ENCODE data around the gene NAV1. TPM values are rescaled to one million over a fixed set of nuclear protein-coding genes. Genes with fewer than 3 reads are reported as not detected.

The NAV1 gene
- polyA plus RNA-seq, 2 of the 4 experiments (the other 2 are of a cell fraction): 3.7 to 8.4 TPM

DNA sequence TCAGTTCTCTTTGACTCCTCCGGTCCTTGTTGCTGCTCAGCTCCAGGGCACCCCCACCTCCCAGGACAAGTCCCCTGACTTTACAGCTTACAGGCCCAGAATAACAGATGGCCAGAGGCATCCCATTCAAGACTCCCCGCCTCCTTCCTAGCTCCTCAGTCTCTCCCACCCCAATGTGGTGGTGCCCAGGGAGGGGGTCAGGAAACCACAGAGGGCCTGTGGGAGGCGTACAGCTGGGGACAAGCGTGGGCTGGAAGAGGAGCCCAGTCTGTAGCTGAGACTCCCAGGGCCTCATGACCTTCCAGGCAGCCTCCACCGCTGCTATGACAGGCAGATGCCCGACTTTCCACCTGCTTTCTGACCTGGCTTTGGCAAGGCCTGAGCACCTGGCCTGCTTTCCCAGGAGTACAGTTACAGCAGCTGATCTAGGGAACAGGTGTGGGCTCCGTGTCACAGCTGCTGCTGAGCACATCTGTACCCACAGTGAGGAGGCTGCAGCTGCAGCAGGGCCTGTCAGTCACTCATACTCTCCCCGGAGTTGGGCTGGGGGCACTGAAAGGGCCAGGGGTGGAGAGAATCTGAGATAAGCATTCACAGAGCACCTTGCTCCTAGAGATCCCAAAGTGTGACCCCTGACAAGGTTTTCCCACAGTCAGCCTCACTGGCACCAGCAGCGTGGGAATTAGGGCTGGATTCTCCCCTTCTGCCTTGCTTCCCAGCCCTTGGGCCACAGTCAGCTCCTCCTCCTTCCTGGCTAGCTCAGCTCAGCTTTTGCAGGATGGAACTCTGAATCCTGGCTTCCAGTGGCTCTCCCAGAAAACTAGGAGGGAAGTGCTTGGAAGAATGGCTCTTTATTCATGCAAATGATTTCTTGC lies 7.1 kb upstream of the NAV1 start (continued):
- TF ChIP-seq RARB (CRISPR knock-in tag; IDR thresholded peaks at IDR 0.05) (no peak), KDM1A (IDR thresholded peaks at IDR 0.05; ENCODE audit: low read depth) (no peak), KDM5A (IDR thresholded peaks at IDR 0.05) (no peak), NFE2L2 (conservative IDR thresholded peaks at IDR 0.05; ENCODE audit: low read length) (no peak)

DNA sequence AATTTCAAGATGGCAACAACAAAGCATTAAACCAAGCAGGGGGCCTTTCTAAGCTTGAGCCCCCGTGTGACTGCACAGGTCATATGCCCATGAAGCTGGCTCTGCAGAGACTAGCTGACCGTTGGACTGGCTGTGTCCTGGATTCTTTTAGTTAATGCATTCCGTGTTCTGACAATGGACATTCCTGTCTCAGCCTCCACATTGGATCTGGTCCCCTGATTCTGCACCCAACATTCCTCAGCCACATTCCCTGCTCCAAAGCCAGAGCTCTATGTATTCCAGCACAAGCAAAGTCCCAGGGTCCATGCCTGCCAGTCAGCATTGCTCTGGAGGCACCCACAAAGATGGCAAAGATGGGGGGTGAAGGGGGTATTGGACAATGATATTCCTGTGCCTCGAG lies 5.1 kb upstream of the NAV1 start:
- ChIA-PET CTCF (interaction anchor here (0.9 to 49.4 kb wide), 11 partner anchors 9 to 258 kb away, joined by 3 to 1452 read pairs (median 6); partner anchors contain the start of gene CSRP1), POLR2A (no interaction called here)
- DNase-seq (ENCODE audit: low read depth in 1 of 2, low spot score in 1 of 2): no peak
- FAIRE-seq: no peak
- Histone ChIP-seq H3K4me1 (peaks cover 42% of the 10 kb centered on the region), H3K9me3 (no peaks in the 10 kb centered on the region), H3K27ac (no peak overlapping the region), H3K4me2 (no peak overlapping the region), H3K4me3 (no peak overlapping the region)
- ATAC-seq: no peak
- TF ChIP-seq KDM1A (IDR thresholded peaks at IDR 0.05; ENCODE audit: low read depth): no peak
- no peak for TF ChIP-seq MAZ (IDR thresholded peaks at IDR 0.05; ENCODE audit: borderline replicate concordance, low read depth, low read length)
- TF ChIP-seq, protein P1, sequence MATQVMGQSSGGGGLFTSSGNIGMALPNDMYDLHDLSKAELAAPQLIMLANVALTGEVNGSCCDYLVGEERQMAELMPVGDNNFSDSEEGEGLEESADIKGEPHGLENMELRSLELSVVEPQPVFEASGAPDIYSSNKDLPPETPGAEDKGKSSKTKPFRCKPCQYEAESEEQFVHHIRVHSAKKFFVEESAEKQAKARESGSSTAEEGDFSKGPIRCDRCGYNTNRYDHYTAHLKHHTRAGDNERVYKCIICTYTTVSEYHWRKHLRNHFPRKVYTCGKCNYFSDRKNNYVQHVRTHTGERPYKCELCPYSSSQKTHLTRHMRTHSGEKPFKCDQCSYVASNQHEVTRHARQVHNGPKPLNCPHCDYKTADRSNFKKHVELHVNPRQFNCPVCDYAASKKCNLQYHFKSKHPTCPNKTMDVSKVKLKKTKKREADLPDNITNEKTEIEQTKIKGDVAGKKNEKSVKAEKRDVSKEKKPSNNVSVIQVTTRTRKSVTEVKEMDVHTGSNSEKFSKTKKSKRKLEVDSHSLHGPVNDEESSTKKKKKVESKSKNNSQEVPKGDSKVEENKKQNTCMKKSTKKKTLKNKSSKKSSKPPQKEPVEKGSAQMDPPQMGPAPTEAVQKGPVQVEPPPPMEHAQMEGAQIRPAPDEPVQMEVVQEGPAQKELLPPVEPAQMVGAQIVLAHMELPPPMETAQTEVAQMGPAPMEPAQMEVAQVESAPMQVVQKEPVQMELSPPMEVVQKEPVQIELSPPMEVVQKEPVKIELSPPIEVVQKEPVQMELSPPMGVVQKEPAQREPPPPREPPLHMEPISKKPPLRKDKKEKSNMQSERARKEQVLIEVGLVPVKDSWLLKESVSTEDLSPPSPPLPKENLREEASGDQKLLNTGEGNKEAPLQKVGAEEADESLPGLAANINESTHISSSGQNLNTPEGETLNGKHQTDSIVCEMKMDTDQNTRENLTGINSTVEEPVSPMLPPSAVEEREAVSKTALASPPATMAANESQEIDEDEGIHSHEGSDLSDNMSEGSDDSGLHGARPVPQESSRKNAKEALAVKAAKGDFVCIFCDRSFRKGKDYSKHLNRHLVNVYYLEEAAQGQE (IDR thresholded peaks at IDR 0.05): no peak
- TF ChIP-seq SMC3 (IDR thresholded peaks at IDR 0.05): no peak
- no peak for TF ChIP-seq EHF (CRISPR knock-in tag; IDR thresholded peaks at IDR 0.05)
- TF ChIP-seq ZFP36 (IDR thresholded peaks at IDR 0.05; ENCODE audit: borderline replicate concordance, partially characterized antibody): no peak
- no peak for TF ChIP-seq JUN (IDR thresholded peaks at IDR 0.05)
- no peak for TF ChIP-seq CHD4 (IDR thresholded peaks at IDR 0.05; ENCODE audit: borderline replicate concordance)
- no peak for TF ChIP-seq CEBPB (IDR thresholded peaks at IDR 0.05)
- no peak for TF ChIP-seq NPAS2 (CRISPR knock-in tag; IDR thresholded peaks at IDR 0.05; ENCODE audit: borderline replicate concordance)
- TF ChIP-seq ZSCAN20 (CRISPR knock-in tag; IDR thresholded peaks at IDR 0.05): no peak
- no peak for TF ChIP-seq TP53 (CRISPR knock-in tag; IDR thresholded peaks at IDR 0.05)
- no peak for TF ChIP-seq HOXB5 (CRISPR knock-in tag; IDR thresholded peaks at IDR 0.05)
- no peak for TF ChIP-seq RARB (CRISPR knock-in tag; IDR thresholded peaks at IDR 0.05)
- TF ChIP-seq EP300 (IDR thresholded peaks at IDR 0.05): no peak
- no peak for TF ChIP-seq RAD21 (conservative IDR thresholded peaks at IDR 0.05 in 1 of 2, IDR thresholded peaks at IDR 0.05 in 1 of 2)
- no peak for TF ChIP-seq EHMT2 (IDR thresholded peaks at IDR 0.05; ENCODE audit: low read depth)
- no peak for TF ChIP-seq TFCP2L1 (CRISPR knock-in tag; IDR thresholded peaks at IDR 0.05)
- TF ChIP-seq RCOR1 (IDR thresholded peaks at IDR 0.05; ENCODE audit: low read depth, low read length): no peak
- no peak for TF ChIP-seq PBX3 (IDR thresholded peaks at IDR 0.05)
- WGBS (ENCODE audit: missing lambda C conversion rate): 66% methylated on average over 4 of the region's 4 CpGs
